Suppressor macrophage (primary cell): ENCODE measurements around the gene NFKBIB.
"Not testable (repeated sequence)": the region's sequence is repeated elsewhere in the genome, so short reads cannot be mapped to it uniquely, and the experiment has no call there.

ENCODE experiments used
- DNase-seq, 4 experiments: peaks; one replicate each; pipeline ENCODE4 v3.0.0-alpha.2; 2020 to 2022

The NFKBIB gene

DNA sequence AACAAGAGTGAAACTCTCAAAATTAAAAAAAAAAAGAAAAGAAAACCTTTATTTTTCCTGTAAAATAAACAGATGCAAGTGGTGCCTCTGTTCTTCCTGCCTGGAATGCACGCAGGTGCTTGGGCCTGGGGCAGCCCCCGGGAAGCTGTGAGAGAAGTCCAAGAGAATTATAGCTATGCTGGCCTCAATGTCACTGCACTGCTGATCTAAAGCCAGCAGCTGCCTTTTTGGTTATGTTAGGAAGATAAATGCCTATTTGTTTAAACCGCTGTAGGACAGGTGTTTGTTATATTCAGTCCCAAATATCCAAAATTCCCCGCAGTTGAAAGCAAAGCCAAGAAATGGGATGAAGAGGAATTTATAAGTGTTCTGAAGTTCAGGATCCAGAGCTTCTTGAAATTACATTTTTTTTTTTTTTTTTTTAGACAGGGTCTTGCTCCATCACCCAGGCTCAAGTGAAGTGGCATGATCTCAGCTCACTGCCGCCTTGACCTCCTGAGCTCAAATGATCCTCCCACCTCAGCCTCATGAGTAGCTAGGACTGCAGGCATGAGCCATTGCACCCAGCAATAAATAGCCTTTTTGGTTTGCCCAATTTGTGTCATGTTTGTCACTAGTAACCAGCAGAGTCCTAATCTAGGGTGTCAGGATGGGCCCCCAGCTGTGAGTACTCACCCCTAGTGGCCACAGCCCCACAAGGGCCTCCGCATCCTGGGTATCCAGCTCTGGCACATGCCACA lies 23.9 kb upstream of the NFKBIB start:
- peak; percentile 13 to 57 (median 40) for DNase-seq

DNA sequence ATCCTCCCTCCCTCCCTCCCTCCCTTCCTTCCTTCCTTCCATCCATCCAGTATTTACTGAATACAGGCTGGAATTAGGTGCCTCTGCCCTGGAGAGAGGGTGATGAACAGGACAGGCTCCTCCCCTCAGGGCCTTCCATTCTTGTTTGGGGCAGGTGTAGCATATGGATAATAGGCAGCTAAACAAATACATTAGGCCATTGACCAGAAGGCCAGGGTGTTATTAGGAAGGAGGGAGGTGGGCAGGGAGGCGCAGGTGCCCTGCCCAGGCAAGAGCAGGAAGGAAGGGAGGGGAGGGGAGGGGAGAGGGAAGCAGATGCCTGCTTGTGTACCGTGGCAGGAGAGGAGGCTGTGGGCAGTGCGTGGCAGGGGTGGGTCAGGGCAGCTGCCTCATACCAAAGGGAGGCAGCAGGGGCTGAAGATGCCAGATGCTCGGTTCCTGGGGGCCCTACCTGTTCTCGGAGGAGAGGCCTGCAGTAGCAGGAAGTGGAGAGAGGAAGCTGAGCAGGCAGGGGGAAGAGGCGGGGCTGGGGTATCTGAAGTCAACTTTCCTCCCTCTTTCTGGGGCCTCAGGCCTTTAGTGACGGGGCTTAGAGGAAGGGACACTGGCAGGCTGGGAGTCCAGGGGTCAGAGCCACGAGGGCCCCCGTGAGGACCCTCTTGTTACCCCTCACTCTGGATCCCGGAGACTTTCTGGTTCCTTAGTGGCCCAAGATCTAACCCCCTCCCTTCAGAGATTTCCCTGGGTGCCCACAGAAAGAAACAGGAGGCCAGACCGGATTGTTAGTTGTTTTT lies 21.8 kb upstream of the NFKBIB start, which contains the start of gene RINL:
Gene RINL (minus strand): TSS at position 495 of the 794 bp plus-strand sequence. CDS start 1,533 bp downstream, outside the sequence.
- peak in 3 of 4 experiments; percentile 42 to 59 (median 55) for DNase-seq

DNA sequence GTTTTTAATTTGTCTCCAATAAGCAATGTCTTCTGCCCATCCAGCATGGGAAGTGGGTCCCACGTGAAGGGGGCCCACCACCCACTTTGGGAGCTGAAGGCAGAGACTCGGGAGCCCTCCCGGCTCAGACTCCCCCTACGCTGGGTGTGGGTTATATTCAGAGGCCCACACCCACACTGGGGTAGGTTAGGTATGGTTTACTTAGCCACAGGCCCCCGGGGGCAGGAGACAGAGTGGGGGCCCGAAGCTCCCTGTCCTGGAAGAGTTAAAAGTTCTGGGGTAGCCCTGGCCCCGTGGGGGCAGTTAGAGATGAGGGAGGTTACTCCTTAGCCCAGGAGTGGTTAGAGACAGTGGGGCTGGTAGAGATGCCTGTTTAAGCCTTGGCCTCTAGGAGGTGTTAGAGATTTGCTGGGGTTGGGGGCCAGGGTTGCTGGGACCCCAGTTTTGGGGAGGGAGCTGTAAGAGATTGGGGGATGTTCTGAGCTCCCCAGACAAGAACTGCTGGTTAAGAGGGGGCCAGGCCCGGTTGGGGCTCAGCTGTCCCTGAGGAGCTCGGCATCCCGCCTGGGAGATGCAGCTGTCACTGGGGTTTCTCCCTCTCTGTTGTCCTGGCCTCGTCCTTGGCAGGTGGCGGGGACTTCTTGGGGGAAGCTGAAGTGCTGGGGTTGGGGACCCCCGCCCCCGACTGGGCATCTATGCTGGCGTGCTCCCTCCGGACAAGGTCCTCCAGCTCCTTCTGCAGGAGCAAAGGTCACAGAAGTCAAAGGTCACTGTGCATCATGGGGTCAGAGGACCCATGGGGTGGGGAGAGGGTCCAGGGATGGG lies 21.0 kb upstream of the NFKBIB start:
- DNase-seq = no peak

DNA sequence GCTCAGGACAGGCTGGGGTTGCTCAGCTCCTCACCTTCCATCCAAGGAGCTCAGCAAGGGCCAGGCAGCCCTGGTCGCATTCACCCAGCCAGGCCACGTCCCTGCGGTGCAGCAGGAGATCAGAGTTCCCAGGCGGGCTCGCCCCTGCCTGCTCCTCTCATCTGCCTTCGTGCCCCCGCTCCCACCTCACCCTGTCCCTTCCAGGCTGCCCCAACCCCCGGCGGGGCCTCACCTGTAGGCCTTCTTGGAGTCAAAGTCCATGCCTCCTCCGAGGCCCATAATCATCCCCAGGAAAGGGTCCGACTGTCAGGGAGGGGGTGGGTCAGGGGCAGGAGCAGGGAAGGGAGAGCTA lies 20.4 kb upstream of the NFKBIB start:
- DNase-seq = no peak

DNA sequence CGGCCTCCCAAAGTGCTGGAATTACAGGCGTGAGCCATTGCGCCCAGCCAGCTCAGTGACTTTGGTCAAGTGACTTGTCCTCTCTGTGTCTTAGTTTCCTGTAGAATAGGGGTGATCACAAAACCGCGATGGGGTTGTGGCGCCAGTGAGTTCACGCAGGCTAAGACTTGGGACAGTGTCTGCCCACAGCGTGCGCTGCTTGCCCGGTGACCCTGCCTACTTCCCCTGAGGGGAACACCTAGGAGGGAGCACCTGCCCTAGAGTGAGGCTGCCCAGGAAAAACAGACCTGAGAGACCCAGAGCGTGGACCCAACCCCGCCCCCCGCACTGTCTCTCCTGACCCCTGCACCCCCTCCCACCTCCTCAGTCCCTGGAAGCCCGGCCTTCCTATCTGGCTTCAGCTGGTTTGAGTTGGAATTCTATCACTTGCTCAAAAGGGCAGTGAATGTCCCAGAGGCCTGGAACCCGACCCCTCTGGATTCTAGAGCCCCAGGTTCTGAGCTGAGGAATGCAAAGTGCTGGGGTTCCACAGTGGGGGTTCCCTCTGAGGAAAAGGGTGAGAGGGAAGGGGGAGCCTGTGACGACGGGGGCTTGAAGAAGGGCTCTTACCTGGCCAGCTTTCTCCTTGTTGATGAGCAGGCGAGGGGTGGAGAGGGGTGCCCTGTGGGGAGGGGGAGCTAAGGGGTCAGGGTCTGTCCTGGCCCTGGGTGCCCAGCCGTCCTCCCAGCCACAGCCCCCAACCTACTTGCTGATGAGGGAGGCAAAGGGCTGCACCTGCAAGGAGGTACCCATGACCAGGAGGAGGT lies 19.5 kb upstream of the NFKBIB start:
- DNase-seq = no peak

DNA sequence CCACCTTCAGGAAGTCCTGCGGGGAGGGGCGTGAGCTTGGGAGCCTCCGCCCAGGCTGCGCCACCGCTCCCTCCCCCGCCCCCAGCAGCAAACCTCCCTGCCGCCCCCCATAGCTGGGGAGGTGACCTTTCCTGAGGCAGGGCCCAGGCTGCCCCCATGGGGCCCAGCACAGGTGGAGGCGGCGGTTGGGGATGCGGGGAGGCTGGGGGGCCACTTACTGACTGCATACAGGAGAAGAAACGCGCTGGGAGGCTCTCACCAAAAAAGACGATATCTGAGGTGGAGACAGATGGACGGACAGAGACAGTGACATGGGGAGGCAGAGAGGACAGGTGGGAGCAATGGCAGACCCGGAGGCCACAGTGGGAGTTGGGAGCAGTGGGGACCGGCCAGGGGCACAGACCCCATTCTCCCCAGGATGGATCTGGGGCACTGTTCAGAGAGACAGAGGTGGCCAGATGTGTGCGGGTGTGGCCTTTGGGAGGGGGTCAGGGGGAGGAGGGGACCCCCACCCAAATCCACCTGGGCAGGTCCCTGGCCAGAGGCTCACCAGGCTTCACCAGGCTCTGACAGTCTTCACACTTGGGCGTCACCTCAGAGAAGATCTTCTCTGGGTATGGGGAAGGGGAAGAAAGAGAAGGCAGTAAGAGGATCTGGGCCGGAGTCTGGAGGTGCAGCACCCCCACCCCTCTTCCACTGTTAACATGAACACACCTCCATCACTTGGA lies 18.7 kb upstream of the NFKBIB start:
- DNase-seq = no peak

DNA sequence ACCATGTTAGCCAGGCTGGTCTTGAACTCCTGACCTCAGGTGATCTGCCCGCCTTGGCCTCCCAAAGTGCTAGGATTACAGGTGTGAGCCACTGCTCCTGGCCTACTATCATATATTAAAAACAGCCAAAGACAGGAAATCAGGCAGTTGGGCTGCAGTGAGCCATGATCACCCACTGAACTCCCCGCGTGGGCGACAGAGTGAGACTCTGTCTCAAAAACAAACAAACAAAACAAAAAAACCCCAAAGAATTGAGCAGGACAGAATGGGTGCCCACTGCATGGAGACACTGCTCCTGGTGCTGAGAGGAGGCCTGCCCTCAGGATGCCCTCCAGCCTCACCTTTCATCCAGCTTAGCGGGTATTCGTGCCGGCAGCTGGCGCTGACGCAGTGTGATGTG lies 16.5 kb upstream of the NFKBIB start:
- no peak for DNase-seq

DNA sequence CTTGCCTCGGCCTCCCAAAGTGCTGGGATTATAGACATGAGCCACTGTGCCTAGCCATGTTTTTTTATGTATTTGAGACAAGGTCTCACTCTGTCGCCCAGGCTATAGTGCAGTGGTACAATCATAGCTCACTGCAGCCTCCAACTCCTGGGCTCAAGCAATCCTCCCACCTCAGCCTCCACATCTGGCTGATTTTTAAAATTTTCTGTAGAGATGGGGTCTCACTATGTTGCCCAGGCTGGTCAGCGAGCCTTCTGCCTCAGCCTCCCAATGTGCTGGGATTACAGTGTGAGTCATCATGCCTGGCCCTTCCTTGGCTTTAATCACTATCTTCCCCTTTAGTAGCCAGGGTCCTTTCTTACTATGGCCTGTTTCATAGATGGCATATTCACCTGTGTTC lies 15.1 kb upstream of the NFKBIB start:
- DNase-seq = not testable (repeated sequence)

DNA sequence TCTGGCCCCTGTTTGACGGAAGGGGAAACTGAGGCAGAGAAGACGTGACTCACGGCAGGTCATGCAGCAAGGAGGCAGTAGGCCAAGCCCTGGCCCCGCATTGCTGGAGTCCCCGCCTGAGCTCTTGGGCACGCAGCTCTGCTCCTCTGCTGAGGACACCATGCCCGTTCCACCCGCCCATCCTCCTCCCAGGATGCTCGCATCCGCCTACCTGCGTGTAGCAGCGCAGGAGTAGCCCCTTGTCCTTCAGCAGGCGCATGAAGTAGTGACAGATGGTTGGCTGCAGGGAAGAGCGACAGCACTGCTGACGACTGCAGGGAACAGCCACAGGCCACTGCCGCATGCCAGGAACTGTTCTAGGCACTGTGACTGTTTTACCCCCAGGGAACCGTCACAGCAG lies 10.9 kb upstream of the NFKBIB start:
- no peak for DNase-seq

DNA sequence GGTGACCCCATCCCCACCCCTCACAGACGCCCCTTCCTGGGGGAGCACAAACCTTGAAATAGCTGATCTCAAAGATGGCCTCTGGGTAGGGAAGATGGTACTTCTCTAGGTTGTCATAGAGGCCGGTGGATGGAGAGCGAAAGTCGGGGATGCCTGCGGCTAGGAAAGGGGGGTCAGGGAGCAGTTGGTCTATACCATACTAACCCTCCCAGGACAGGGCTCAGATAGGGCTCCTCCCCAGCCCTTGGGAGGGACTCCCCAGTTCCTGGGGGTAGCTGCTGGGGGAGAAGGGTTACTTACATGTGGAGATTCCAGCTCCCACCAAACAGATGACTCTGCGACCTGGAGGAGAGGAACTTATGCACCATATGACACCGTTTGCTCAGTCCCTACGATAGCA lies 10.0 kb upstream of the NFKBIB start:
- no peak for DNase-seq

DNA sequence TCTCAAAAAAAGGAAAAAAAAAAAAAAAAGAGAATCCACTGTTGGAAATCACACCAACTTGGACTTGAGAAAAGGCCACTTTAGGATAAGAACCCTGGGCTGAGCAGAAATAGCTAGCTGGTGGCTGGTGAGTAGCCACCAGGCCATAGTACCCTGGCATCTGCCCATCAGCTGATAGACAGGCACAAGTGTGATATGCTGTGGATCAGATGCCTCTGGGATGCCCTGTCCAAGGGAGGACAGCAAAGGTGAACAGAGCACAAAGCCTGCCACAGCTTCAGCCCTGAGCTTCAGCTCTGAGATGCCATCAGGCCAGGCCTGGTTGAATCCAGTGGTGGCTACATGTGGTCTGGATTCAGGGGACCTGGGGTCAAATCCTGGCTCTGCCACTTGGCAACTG lies 9.1 kb upstream of the NFKBIB start:
- DNase-seq = no peak

DNA sequence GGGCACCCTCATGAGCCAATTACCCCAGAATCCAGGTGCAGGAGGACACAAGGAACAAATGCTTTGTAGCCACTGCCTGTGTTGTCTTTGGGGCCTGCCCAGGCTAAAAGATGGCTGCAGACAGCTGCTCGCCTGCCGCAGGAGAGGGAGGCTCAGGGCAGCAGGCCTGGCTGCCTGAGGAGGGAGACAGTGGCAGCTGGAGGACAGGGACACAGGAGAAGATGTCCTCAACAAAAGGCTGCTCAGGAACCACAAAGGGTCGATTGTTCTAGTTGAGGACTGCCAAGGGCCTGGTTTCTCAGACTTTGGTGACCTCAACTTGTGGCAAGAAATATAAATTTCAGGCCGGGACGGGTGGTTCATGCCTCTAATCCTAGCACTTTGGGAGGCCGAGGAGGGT lies 8.0 kb upstream of the NFKBIB start:
- no peak for DNase-seq

DNA sequence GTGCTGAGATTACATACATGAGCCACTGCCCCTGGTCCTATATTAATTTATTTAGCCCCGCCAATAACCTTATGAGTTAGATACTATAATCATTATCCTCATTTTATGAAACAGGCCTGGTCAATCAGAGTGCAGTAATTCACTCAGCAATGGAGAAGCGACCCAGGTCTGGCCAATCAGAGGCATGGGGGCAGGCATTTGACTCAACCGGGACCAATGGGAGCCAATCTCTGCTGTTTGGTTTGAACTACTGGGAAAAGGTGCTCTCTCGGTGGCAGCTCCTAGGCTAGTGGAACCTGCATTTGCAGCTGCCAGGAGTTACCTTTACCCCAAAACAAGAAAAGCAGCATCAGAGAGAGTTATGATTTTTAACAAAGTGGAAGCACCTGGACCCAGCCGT lies 6.9 kb upstream of the NFKBIB start:
- no peak for DNase-seq

DNA sequence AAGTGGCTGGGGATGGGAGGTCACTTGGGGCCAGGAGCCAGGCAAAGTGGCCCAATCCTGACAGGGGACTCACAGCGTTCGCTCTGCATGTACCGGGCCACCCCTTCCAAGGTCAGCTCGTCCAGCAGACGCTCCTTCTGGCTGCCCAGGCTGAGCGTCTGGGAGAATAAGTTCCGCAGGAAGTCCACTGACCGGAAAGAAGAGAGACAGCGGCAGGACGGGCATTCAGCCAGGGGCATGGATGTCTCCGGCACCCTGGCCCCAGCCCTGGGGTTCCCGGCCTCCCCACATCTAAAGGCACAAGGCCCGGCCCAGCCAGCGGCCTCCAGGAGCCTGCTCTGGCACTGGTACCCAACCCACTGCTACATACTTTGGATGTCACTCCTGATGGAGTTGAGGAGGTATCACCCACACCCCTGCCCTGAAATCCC lies 6.4 kb upstream of the NFKBIB start:
- no peak for DNase-seq

DNA sequence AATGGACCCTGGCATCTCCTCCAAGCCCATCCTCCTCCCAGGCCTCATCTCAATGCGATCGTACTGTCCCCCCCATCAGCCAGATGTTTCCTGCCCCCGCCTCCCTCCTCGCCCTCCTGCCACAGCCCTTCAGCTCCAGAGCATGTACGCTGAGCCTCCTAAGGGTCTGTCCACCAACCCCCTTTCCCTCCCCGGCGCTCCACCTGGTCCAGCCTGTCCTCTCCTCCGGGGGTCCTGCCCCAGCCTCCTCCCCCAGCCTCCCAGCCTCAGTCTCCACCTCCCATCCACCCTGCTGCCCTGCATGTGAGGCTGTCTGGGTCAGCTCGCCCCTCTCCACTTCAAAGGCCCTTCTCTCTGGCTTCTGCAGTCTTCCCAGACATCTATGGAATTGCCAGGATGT lies 4.8 kb upstream of the NFKBIB start:
- DNase-seq = no peak

DNA sequence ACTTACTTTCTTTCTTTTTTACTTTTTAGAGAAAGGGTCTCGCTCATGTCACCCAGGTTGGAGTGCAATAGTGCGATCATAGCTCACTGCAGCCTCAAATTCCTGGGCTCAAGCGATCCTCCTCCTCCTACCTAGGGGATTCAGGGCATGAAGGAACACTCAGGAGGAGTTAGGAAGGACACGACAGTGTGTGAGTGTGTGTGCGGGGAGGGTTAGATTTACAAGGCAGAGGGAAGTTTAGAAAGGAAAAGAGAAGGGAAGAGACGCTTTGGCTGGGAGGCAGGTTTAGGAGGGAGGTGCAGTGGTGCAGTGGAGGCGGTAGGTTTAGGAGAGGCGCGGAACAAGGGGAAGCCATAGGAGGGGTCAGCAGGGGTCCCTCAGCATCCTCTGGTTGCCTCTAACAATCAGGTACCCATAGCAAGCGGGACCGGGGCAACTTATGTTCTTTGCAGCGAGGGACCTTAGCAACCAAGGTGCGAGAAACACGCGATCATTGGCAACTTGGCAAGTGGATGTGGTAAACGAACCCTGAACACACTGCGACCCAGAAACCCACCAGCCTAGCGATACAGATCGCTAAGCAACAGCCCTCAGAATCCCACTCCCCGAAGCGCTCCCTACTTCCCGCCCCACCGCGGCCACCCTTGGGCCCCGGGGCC lies 852 bp upstream of the NFKBIB start:
- DNase-seq = peak; percentile 14 to 45 (median 40)

DNA sequence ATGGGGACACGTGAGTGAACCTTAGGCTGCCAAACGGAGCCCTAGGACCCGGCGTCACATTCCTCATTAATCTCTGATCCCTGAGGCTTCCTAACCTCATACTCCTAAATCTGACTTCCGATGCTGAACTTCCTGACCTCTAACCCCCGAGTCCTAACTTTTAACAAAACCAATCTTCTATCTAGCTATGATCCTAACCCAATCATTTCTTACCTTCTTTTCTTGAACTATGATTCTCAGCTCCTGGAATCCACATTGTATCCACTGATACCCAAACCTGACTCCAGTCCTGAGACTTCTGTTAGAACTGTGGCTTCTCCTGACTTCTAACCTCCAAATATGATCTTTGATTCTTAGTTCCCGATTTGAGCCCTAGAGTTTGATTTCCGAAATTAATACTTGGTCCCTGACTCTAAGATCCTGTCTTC lies 447 bp downstream of the NFKBIB start:
- DNase-seq = peak in 3 of 4 experiments; percentile 19 to 82 (median 78)

DNA sequence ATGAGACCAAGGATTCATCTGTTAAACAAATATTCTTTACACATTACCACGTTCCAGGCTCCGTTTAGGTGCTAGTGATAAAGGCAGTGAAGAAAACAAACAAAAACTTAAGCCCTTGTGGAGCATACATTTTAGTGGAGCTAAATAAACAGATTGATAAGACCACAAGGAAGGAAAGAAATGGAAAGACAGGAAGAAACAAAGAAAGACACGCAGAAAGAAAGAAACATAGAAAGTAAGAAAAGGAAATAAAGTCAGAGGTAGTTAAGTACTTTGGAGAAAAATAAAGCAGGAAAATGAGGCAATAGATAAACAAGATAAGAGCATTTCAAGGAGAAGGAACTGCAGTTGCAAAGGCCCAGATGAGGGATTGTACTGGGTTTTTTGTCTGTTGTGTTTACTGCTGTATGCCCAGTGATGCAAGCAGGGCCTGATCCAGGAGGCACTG lies 998 bp downstream of the NFKBIB start:
- DNase-seq = peak in 3 of 4 experiments; percentile 13 to 19 (median 17)

DNA sequence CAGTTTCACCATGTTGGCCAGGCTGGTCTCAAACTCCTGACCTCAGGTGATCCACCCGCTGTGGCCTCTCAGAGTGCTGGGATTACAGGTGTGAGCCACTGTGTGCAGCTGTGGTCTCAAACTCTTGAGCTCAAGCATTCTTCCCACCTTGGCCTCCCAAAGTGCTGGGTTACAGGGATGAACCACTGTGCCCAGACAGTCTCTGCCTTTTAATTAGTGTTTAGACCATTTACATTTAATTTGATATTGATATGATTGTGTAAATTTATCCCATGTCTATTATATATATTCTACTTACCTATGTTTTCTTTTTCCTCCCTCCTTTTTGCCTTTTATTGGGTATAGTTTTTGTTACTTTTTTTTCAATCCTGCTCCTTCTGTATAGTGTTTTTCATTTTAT lies 1.9 kb downstream of the NFKBIB start:
- no peak for DNase-seq
